ENCODE data around the gene COL8A2.

GRCh38 chr1:36055706-36056105 lies 69.3 kb downstream of the COL8A2 start:
- TF ChIP-seq CTCF (conservative IDR thresholded peaks at IDR 0.05; ENCODE audit: low read length) (no peak), EZH2phosphoT487 (IDR thresholded peaks at IDR 0.05; ENCODE audit: borderline replicate concordance) (no peak)
